Keratinocyte (primary cell): ENCODE measurements around the gene OGG1. TPM values are rescaled to one million over a fixed set of nuclear protein-coding genes. Genes with fewer than 3 reads are reported as not detected.

Experiments used
- DNase-seq: peaks from one replicate; pipeline ENCODE4 v3.0.0-alpha.2; 2011; ENCODE audit warnings: low read depth, missing footprints, low spot score
- FAIRE-seq: peaks from 2 replicates; lab custom pipeline; 2011; peaks lifted over from hg19 to GRCh38; lab: Jason Lieb, UNC
- H2AFZ ChIP-seq: 2 replicates; pipeline ENCODE4 v1.6.0; 2012; ENCODE audit warnings: low read length, control low read depth, inconsistent platforms; ENCODE audit not compliant: control insufficient read depth
- H3K27ac ChIP-seq: 2 replicates; pipeline ENCODE4 v1.5.1; 2011; ENCODE audit warnings: low read length; ENCODE audit not compliant: control insufficient read depth, insufficient read depth
- H3K27me3 ChIP-seq: 3 replicates; pipeline ENCODE4 v1.6.0; 2011; ENCODE audit warnings: low read length; ENCODE audit not compliant: control insufficient read depth, insufficient read depth; ENCODE audit errors: extremely low read depth
- H3K36me3 ChIP-seq, 2 experiments: 2 replicates in 1 of 2; 3 replicates in 1 of 2; pipeline ENCODE4 v1.5.1; 2011; ENCODE audit warnings: low read length in 2 of 2, mild to moderate bottlenecking in 1 of 2; ENCODE audit not compliant: control insufficient read depth in 2 of 2, insufficient read depth in 2 of 2; ENCODE audit errors: extremely low read depth in 1 of 2
- H3K4me1 ChIP-seq: 3 replicates; pipeline ENCODE4 v1.5.1; 2011; ENCODE audit warnings: low read length; ENCODE audit not compliant: control insufficient read depth, insufficient read depth; ENCODE audit errors: extremely low read depth
- H3K4me2 ChIP-seq: 3 replicates; pipeline ENCODE4 v1.6.0; 2011; ENCODE audit warnings: low read depth, low read length; ENCODE audit not compliant: control insufficient read depth, insufficient read depth; ENCODE audit errors: extremely low read depth
- H3K4me3 ChIP-seq, 3 experiments: fragments of 200-600 bp in 1 of 3; sonication (generic) in 1 of 3; 2 replicates in 2 of 3; 3 replicates in 1 of 3; pipeline ENCODE4 v1.5.1; 2011 to 2016; ENCODE audit warnings: low read length in 3 of 3, mild to moderate bottlenecking in 3 of 3, control low read depth in 2 of 3, inconsistent platforms in 1 of 3, low read depth in 1 of 3, mixed read lengths in 1 of 3, mixed run types in 1 of 3, moderate library complexity in 1 of 3; ENCODE audit not compliant: control insufficient read depth in 2 of 3, insufficient read depth in 2 of 3; ENCODE audit errors: extremely low read depth in 1 of 3
- H3K79me2 ChIP-seq: 2 replicates; pipeline ENCODE4 v1.6.0; 2012; ENCODE audit warnings: low read length; ENCODE audit not compliant: control insufficient read depth, insufficient read depth
- H3K9ac ChIP-seq: 3 replicates; pipeline ENCODE4 v1.6.0; 2011; ENCODE audit warnings: low read length; ENCODE audit not compliant: control insufficient read depth, insufficient read depth; ENCODE audit errors: extremely low read depth
- H3K9me1 ChIP-seq: 3 replicates; pipeline ENCODE4 v1.6.0; 2011; ENCODE audit warnings: low read length; ENCODE audit not compliant: control insufficient read depth, insufficient read depth; ENCODE audit errors: extremely low read depth
- H3K9me3 ChIP-seq: 2 replicates; pipeline ENCODE4 v1.5.1; 2012; ENCODE audit warnings: low read depth, low read length; ENCODE audit not compliant: control insufficient read depth
- H4K20me1 ChIP-seq: 3 replicates; pipeline ENCODE4 v1.6.0; 2011; ENCODE audit warnings: low read length; ENCODE audit not compliant: control insufficient read depth, insufficient read depth; ENCODE audit errors: extremely low read depth
- CTCF ChIP-seq, 3 experiments: IDR thresholded peaks in 1 of 3; conservative IDR thresholded peaks in 1 of 3; optimal IDR thresholded peaks in 1 of 3; 2 replicates in 2 of 3; 3 replicates in 1 of 3; pipeline versions ENCODE3 to v1.5.1; 2011; ENCODE audit warnings: low read length in 3 of 3, mild to moderate bottlenecking in 3 of 3, moderate library complexity in 2 of 3, control low read depth in 1 of 3, inconsistent platforms in 1 of 3; ENCODE audit not compliant: insufficient read depth in 2 of 3; ENCODE audit errors: extremely low read depth in 1 of 3
- EZH2 ChIP-seq: IDR thresholded peaks from one replicate; pipeline ENCODE4 v1.6.1; 2012; ENCODE audit warnings: inconsistent platforms, mild to moderate bottlenecking, low read length, moderate library complexity
- dilution Hi-C: fragments of 300-500 bp; cut with MboI; formaldehyde crosslinking; loops from one replicate; pipeline ENCODE4 v1.7.0; 2020; ENCODE audit warnings: low sequenced_read_pairs; ENCODE audit not compliant: extremely low pct_ligation_motif_present
- polyA plus RNA-seq, 5 experiments: library from polyadenylated mRNA; depleted of rRNA in 3 of 5; stranded (reverse) in 3 of 5; stranded (forward) in 1 of 5; unstranded in 1 of 5; fragments of >200 nt; gene quantifications; 1 replicate in 1 of 5; 2 replicates in 3 of 5; 3 replicates in 1 of 5; pipeline versions ENCODE4 v1.2.1 to v1.2.3, GENCODE V29; 2011 to 2012; ENCODE audit warnings: missing spikeins in 2 of 5, low read depth in 1 of 5, low replicate concordance in 1 of 5

OGG1 gene
- polyA plus RNA-seq, 1 donor (not counting 4 experiments of a cell fraction or from before 2014, with no cell fraction given) = 17.5 TPM

DNA sequence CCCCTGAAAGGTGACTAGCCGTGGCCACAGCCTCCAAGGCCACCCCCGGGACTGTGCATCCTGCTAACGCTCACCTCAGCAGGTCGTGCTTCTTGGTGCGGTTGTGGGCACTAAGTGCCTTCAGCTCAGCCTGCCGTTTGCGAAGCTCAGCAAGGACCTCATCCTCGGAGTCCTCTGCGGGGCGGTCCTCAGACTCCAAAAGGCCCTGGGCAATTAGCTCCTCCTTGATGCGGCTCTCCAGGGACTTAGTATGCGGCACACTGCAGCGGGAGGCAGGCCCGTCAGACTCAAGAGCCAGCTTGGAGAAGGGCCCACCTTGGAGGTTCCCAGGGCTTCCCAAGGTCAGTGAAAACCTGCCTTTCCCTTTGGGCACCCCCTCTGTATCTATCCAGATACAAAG, 34.2 kb downstream of the OGG1 start:
- H3K4me3 ChIP-seq = no peak overlapping the region
- H3K9me1 ChIP-seq = no peaks in the 10 kb centered on the region
- H3K4me1 ChIP-seq = no peaks in the 10 kb centered on the region
- dilution Hi-C loops = no loop called here
- DNase-seq = no peak
- no peaks in the 10 kb centered on the region for H4K20me1 ChIP-seq
- H3K27me3 ChIP-seq = no peaks in the 10 kb centered on the region
- FAIRE-seq = no peak
- no peaks in the 10 kb centered on the region for H3K9me3 ChIP-seq
- TF ChIP-seq EZH2 = no peak
- TF ChIP-seq CTCF (optimal IDR thresholded peaks at IDR 0.05 in 1 of 3, IDR thresholded peaks at IDR 0.05 in 1 of 3, conservative IDR thresholded peaks at IDR 0.05 in 1 of 3; ENCODE audit: extremely low read depth in 1 of 3, insufficient read depth in 2 of 3, low read length in 3 of 3) = no peak
- H2AFZ ChIP-seq = no peak overlapping the region
- H3K27ac ChIP-seq = no peak overlapping the region
- no peaks in the 10 kb centered on the region for H3K79me2 ChIP-seq
- H3K4me2 ChIP-seq = no peak overlapping the region
- no peak overlapping the region for H3K9ac ChIP-seq
- peaks cover 26 to 29% of the 10 kb centered on the region in 2 experiments for H3K36me3 ChIP-seq

GRCh38 chr3:9784965-9785364, 35.2 kb downstream of the OGG1 start:
- H3K36me3 ChIP-seq = peaks cover 34 to 35% of the 10 kb centered on the region in 2 experiments
- FAIRE-seq = no peak

More at GRCh38 chr3:9784965-9785364, 35.2 kb downstream of the OGG1 start:
- TF ChIP-seq EZH2 (no peak), CTCF (optimal IDR thresholded peaks at IDR 0.05 in 1 of 3, IDR thresholded peaks at IDR 0.05 in 1 of 3, conservative IDR thresholded peaks at IDR 0.05 in 1 of 3; ENCODE audit: extremely low read depth in 1 of 3, insufficient read depth in 2 of 3, low read length in 3 of 3) (no peak)
- Histone ChIP-seq H3K4me1 (no peaks in the 10 kb centered on the region), H3K9me3 (no peaks in the 10 kb centered on the region), H3K27ac (no peak overlapping the region), H3K4me3 (no peak overlapping the region), H3K79me2 (no peaks in the 10 kb centered on the region), H3K9me1 (no peaks in the 10 kb centered on the region), H2AFZ (no peak overlapping the region), H3K27me3 (no peaks in the 10 kb centered on the region), H4K20me1 (no peaks in the 10 kb centered on the region), H3K4me2 (no peak overlapping the region), H3K9ac (no peak overlapping the region)
- dilution Hi-C loops = no loop called here
- no peak for DNase-seq
